ENCODE data around the gene ZNF674.

DNA sequence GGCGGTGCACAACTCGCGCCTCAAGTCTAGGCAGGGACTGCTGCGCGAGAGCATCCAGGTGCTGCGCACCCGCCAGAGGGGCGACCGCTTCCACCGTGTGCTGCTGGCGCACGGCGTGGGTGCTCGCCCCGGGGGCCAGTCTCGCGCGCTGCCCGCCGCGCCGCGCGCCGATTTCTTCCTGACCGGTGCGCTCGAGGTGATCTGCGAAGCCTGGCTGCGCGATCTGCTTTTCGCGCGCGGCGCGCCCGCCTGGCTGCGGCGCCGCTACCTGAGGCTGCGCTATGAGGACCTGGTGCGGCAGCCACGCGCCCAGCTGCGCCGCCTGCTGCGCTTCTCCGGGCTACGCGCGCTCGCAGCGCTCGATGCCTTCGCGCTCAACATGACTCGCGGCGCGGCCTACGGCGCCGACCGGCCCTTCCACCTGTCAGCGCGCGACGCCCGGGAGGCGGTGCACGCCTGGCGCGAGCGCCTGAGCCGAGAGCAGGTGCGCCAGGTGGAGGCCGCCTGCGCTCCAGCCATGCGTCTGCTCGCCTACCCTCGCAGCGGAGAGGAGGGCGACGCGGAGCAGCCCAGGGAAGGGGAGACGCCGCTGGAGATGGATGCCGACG lies 29.7 kb upstream of the ZNF674 start:
- TF ChIP-seq, protein P1, sequence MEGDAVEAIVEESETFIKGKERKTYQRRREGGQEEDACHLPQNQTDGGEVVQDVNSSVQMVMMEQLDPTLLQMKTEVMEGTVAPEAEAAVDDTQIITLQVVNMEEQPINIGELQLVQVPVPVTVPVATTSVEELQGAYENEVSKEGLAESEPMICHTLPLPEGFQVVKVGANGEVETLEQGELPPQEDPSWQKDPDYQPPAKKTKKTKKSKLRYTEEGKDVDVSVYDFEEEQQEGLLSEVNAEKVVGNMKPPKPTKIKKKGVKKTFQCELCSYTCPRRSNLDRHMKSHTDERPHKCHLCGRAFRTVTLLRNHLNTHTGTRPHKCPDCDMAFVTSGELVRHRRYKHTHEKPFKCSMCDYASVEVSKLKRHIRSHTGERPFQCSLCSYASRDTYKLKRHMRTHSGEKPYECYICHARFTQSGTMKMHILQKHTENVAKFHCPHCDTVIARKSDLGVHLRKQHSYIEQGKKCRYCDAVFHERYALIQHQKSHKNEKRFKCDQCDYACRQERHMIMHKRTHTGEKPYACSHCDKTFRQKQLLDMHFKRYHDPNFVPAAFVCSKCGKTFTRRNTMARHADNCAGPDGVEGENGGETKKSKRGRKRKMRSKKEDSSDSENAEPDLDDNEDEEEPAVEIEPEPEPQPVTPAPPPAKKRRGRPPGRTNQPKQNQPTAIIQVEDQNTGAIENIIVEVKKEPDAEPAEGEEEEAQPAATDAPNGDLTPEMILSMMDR (conservative IDR thresholded peaks at IDR 0.05; ENCODE audit: low read depth, low read length), result no peak
- TF ChIP-seq POLR2A (IDR thresholded peaks at IDR 0.05; ENCODE audit: low read depth, low read length) (no peak), SMC3 (IDR thresholded peaks at IDR 0.05; ENCODE audit: low read depth, low read length) (no peak), RAD21 (IDR thresholded peaks at IDR 0.05; ENCODE audit: low read length) (no peak)

All from IMR-90 (cell line).